Uterus (tissue), 4 donors: ENCODE results near the gene EGFLAM. TPM values are rescaled to one million over a fixed set of nuclear protein-coding genes. Genes with fewer than 3 reads are reported as not detected.

Source experiments
- DNase-seq, 2 donors: peaks; one replicate each; pipeline ENCODE4 v3.0.0-alpha.2; 2019 to 2020
- H3K27ac ChIP-seq, 2 donors: fragments of 200-600 bp; sonication (generic); 1 replicate in 1 of 2; 2 replicates in 1 of 2; pipeline ENCODE4 v1.5.1; 2016 to 2018
- H3K27me3 ChIP-seq, 2 donors: fragments of 200-600 bp; sonication (generic); one replicate each; pipeline ENCODE4 v1.5.1; 2018 to 2019; ENCODE audit warnings: control low read depth in 1 of 2
- H3K36me3 ChIP-seq, 2 donors: fragments of 200-600 bp; sonication (generic); one replicate each; pipeline ENCODE4 v1.5.1; 2019; ENCODE audit warnings: control low read depth in 1 of 2
- H3K4me1 ChIP-seq, 2 donors: fragments of 200-600 bp; sonication (generic); one replicate each; pipeline ENCODE4 v1.5.1; 2018 to 2019; ENCODE audit warnings: control low read depth in 1 of 2
- H3K4me3 ChIP-seq, 2 donors: fragments of 200-600 bp; sonication (generic); 1 replicate in 1 of 2; 2 replicates in 1 of 2; pipeline ENCODE4 v1.5.1; 2018 to 2019; ENCODE audit warnings: mild to moderate bottlenecking in 1 of 2
- H3K9me3 ChIP-seq, 2 donors: fragments of 200-600 bp; sonication (generic); one replicate each; pipeline ENCODE4 v1.5.1; 2019; ENCODE audit warnings: control low read depth in 1 of 2
- CTCF ChIP-seq, 4 experiments: fragments of 200-600 bp in 2 of 4; fragments of 450-650 bp in 2 of 4; sonication (generic) in 2 of 4; IDR thresholded peaks; one replicate each; pipeline ENCODE4 v1.5.1; 2016 to 2019; ENCODE audit warnings: antibody characterized with exemption in 4 of 4, mild to moderate bottlenecking in 2 of 4, moderate library complexity in 1 of 4
- POLR2A ChIP-seq, 2 donors: fragments of 450-650 bp; IDR thresholded peaks; one replicate each; pipeline ENCODE4 v1.6.1; 2016; ENCODE audit warnings: antibody characterized with exemption in 2 of 2, mild to moderate bottlenecking in 1 of 2, moderate library complexity in 1 of 2
- intact Hi-C: fragments of 100-400 bp; cut with DNase I; formaldehyde crosslinking; loops from one replicate; pipeline ENCODE4 v1.15.1; 2023; ENCODE audit warnings: low total_unique reads
- total RNA-seq, 4 donors: library from RNA; depleted of rRNA in 3 of 4; stranded (reverse); fragments of >200 nt in 3 of 4; gene quantifications; one replicate each; pipeline versions ENCODE4 v1.1.0 to v1.2.4, GENCODE V29; 2014 to 2023
- donor health status: DM: yes; HTN: yes; CAD: no.

EGFLAM gene
- total RNA-seq, 4 donors from 2014 or later = 0.26 to 16.8 (median 3.6) TPM

GRCh38 chr5:38226091-38226490, 32.3 kb upstream of the EGFLAM start:
- Histone ChIP-seq H3K36me3 (no peaks in the 10 kb centered on the region), H3K4me1 (no peaks in the 10 kb centered on the region), H3K4me3 (no peak overlapping the region), H3K27me3 (no peaks in the 10 kb centered on the region), H3K9me3 (no peaks in the 10 kb centered on the region), H3K27ac (no peak overlapping the region)
- intact Hi-C loops = no loop called here
- no peak for DNase-seq
- TF ChIP-seq POLR2A (IDR thresholded peaks at IDR 0.05) (no peak), CTCF (IDR thresholded peaks at IDR 0.05) (no peak)

GRCh38 chr5:38228914-38229313, 29.4 kb upstream of the EGFLAM start:
- H3K4me3 ChIP-seq = no peak overlapping the region
- DNase-seq = no peak
- H3K36me3 ChIP-seq = no peaks in the 10 kb centered on the region
- no peak for TF ChIP-seq POLR2A (IDR thresholded peaks at IDR 0.05)
- TF ChIP-seq CTCF (IDR thresholded peaks at IDR 0.05) = no peak
- intact Hi-C loops = no loop called here
- H3K27ac ChIP-seq = no peak overlapping the region
- no peaks in the 10 kb centered on the region for H3K27me3 ChIP-seq
- H3K4me1 ChIP-seq = no peaks in the 10 kb centered on the region
- no peaks in the 10 kb centered on the region for H3K9me3 ChIP-seq

GRCh38 chr5:38234737-38235136, 23.6 kb upstream of the EGFLAM start:
- Histone ChIP-seq H3K36me3 (no peaks in the 10 kb centered on the region), H3K4me3 (no peak overlapping the region), H3K27me3 (no peaks in the 10 kb centered on the region), H3K4me1 (no peaks in the 10 kb centered on the region), H3K9me3 (no peaks in the 10 kb centered on the region), H3K27ac (no peak overlapping the region)
- TF ChIP-seq POLR2A (IDR thresholded peaks at IDR 0.05) (no peak), CTCF (IDR thresholded peaks at IDR 0.05) (no peak)
- intact Hi-C loops = no loop called here
- no peak for DNase-seq

- no peak for DNase-seq
- no peaks in the 10 kb centered on the region for H3K36me3 ChIP-seq
- no peaks in the 10 kb centered on the region for H3K4me1 ChIP-seq
- intact Hi-C loops = no loop called here
- TF ChIP-seq POLR2A (IDR thresholded peaks at IDR 0.05) (no peak), CTCF (IDR thresholded peaks at IDR 0.05) (no peak)
- no peak overlapping the region for H3K27ac ChIP-seq
- H3K4me3 ChIP-seq = no peak overlapping the region
- H3K9me3 ChIP-seq = no peaks in the 10 kb centered on the region
- no peaks in the 10 kb centered on the region for H3K27me3 ChIP-seq
These were observed 20.7 kb upstream of the EGFLAM start for GRCh38 chr5:38237681-38238080.

GRCh38 chr5:38240212-38240611, 18.1 kb upstream of the EGFLAM start:
- H3K4me1 ChIP-seq = no peaks in the 10 kb centered on the region
- no peak overlapping the region for H3K4me3 ChIP-seq
- no peak overlapping the region for H3K27ac ChIP-seq
- H3K9me3 ChIP-seq = no peaks in the 10 kb centered on the region
- H3K27me3 ChIP-seq = no peaks in the 10 kb centered on the region
- TF ChIP-seq POLR2A (IDR thresholded peaks at IDR 0.05) = no peak
- no peak for TF ChIP-seq CTCF (IDR thresholded peaks at IDR 0.05)
- no peak for DNase-seq
- H3K36me3 ChIP-seq = no peaks in the 10 kb centered on the region
- intact Hi-C loops = no loop called here
